ENCODE measurements around the gene LPP.

The LPP gene

DNA sequence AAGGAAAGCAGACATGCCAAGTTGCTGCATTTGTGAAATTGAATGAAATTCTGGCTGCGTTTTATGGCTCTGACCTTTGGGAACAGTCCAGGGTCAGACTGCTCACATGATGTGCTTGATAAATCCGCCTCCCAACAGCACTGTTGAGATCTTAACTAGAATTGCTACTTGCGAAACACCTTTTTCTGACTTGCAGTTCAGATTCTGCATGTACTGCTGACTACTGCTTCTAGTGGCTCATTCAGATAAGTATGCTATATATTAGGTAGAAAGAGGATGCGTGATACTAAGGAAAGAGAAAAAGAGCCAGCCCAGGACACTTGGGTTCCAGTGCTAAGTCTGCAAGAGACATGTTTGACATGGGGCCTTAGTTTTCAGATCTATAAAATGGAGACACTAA, 129.4 kb downstream of the LPP start:
- DNase-seq: no peak

DNA sequence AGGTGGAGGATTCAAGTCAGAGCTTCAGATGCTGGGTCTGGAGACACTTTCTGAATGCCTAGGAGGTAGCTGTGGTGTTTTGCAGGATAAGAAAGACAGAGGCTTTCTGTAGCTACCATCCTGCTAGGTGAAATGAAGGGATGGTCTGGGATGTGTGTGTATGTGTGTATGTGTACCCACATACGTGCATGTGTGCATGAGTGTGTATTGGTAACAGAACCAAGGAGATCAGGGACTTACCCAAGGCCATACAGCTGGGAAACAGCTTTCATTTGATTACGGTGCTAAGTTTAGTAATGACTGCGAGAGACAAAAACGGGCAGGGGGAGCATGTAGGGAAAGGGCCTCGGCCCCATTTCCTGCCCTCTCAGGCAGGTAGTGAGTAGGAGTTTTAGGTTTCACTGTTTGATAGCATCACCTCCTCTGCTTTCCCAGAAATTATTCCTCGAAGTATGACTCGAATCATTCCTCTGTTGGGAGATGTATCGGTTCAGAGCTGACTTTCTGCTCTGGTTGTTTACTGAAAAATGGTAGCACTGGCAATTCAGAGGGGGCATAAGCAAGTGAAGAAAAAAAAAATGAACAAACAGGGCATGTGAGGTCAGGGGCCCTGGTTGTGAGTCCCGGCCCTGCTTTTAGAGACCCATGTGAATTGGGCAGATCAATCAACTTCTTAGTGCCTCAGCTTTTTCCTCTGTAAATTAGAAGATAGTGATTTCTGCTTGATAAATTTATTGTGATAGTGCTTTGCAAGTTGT, 130.7 kb downstream of the LPP start:
- no peak for DNase-seq

DNA sequence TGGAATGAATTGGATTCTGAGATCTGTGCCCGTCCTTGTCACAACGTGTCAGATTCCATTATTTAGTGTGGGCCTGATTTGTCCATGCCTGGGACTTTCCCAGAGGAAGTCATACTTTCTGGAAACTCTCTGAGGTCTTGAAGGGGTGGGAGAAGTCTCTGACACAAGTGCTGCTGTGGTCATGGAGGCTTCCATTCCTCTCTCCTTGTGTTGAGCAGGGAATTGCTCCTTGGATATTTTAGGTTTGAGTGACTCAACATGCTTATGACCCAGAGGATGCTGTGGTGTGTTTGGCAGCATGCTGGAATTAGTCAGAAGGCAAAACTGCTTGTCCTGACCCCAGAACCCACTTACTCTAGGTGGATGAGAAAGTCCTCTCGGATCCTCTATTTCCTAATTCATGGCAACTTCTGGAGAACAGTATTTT, 132.1 kb downstream of the LPP start:
- no peak for DNase-seq

DNA sequence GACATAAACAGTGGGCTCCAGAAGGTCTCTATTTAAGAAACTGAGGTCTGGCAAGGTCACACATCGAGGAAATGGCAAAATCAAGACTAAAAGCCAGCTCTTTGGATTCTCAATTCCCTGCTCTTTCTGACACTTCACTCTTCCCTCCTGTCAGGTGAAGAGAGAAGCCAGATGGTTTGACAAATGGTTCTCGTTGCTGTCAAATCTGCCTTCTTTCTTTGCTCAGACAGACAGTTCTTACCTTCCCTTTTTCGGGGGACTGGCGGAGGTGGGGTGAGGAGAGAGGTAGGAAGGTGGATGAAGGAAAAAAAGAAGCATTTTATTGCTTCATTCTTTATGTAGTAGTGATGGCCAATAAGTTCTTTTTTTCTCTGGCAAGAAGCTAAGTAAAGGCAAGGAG, 133.4 kb downstream of the LPP start:
- no peak for DNase-seq

DNA sequence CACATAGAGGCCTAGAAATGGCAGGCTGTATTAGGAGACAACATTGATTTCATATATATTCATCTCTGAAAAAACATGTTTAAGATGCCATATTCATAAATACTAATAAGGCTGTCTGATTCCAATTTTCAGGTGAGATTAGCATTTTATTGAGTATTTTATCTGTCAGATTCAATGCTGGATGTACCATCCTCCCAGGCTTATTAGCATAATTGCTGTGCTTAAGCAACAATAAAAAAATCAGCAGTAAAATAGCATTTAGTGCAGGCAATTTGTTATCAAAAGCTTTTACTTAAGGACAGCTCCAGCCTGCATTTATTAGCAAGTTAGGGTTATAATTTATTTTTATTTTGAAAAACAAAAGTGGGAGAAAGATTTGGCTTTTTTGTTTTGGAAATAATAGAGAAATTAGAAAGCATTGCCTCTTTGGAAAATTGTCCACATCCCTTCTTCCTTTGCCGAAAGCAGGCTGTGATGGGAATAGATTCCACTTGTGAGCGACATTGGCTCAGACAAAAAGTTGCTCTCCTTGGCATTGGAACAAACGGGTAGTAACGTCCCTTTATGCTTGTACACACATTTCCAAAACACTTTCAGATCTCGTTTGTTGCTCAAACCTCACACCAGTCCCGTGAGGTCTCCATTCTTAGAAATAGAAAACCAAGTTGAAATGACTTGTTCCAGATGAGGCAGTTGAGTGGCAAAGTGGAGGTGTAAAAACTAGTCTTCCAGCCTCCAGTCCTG, 134.0 kb downstream of the LPP start:
- DNase-seq: no peak

DNA sequence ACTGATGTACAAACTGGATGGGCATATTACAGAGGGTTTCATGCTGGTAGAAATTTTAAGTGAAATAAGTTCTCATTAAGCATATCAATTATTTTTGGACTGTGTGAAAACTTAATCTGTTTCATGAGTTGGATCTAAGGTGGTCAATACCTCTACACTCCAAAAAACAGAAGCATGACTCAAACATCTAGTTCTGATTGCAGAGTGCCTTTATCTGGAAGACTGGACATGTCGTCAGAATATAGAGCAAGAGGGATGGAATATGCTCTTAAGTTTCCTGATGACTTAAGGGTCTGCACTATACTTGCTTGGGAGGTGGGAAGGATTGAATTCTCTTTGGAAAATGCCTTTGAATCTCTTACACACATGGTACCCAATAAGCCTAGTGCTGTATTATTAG, 138.3 kb downstream of the LPP start:
- DNase-seq: no peak

DNA sequence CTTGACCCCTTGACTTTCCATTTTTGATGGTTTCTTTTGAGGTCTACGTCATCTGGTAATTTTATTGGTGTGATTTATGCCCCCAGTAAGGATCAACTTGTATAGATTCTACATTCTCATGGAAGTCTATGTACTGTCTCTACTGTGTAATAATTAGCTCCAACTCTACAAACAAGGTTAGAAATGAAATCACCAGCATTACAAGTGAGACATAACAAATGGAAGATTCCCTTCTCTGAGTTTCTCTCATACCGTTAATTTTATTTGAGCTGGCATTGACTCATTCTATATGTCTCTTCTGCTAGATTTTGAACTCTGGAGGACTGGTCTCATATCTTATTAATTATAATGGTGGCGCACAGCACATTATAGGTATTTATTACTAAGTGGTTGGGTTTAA, 138.9 kb downstream of the LPP start:
- no peak for DNase-seq

DNA sequence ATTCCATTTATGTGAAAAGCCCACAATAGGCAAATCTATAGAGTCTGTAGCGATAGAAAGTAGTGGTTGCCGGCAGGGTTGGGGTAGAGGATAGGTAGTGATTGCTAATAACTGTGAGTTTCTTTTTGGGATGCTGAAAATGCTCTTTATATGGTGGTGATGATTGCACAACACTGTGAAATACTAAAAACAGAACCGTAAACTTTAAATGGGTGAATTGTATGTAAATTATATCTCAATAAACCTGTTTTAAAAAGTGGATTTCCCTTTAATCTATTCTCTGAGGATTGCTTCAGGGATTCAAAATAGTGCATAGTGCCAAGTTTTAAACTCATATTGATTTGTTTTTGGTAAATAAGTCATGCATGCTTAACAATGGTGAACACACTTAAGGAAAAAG, 140.2 kb downstream of the LPP start:
- DNase-seq: no peak

DNA sequence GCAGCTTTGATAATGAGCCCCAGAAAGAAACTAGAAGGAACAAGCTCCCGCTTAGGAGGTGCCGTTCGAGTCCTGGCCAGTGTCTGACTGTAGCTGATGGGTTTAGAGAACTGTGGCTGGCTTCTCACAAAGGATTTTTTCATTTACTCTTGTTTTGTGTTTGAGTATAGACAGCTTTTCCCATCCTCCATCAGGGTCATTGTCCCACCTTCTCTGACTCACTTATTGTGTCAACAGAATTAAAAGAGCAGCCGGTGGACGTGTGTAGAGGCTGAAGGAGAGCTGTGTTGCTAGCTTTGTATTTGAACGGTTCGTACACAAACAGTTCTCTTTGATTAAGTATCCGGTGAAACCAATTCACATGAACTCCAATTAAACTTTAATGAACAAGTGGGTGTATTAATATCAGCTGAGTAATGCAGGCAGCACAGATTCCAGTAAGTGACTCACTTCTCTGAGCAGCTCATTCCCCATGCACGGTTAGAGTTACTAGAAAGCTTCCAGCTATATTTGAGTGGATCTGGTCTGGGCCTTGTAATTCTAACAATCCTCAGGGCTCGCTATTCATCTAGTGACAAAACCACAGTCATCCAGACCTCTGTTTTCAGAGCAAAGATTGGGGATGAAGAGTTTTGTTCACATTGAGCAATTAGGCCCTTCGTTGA, 141.0 kb downstream of the LPP start:
- peak; percentile 41 for DNase-seq

DNA sequence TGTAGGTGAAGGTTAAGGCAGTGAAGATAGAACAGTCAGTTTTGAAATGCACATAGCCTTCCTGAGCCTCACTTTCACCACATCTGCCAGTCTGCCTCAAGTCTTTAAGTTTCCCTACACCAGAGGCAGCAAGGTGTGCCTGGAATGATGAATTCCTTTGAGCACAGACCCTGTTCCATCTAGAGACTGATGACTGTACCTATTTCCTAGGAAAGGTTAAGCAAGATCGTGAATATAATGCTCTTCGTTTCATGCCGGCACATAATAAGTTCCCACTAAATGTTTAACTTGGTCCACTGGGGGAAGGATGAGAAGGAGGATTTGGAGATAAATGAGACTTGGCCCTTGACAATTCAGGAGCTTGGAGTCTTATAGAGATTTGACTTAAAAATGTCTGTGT, 141.9 kb downstream of the LPP start:
- DNase-seq: no peak

DNA sequence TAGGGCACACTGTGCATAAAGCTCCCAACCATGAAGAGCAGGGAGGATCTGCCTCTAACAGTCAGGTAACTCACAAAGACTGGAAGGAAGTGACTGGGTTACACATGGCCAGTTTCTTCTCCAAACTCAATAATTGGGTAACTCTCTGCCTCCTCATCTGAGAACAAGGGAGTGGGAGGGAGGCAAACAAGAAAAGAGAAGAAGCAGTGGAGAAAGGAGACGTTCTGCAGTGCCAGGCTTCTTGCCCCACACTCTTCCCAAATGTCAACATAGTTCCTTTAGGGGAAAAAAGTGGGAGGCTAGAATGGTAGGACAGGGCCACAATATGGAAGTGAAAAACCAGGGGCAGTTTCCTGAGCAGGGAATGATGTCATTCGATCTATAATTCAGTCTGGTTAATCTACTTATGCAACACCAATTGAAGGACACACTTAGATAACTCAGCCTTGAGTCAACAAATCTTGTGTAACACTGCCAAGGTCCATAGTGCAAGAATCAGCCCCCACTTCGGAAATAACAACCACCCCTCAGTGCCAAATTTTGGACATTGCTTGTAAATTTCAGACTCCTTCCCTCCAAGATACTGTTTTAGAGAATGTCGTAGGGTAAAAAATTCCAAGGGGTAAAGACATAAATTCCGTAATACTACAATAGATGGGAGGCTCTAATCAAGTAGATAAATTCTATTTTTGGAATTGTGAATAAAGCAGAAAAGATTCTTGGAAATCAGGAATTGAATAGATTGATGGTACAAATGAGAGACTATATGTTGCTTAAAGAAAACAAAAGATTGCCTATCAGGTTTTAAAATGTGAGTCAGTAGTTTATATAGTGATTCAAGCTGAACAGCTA, 143.0 kb downstream of the LPP start:
- no peak for DNase-seq

DNA sequence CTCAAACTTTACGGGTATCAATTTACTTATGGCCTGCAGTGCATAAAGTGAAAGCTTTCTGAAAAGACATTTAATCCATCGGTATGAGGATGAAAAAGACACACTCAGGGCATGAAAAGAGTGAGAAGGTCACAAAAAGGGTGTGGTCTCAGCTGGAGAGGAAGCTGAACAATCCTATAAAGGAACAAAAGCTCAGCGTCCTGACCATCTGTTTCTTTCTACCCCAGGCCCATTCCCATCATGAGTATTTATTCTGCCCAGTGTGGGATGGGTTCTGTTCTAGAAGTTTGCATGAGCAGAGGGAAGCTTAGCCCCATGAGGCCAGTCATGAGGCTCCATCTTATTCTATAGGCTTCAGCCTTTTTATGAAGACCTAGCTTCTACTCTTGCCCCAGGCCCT, 144.6 kb downstream of the LPP start:
- DNase-seq: peak; percentile 46

DNA sequence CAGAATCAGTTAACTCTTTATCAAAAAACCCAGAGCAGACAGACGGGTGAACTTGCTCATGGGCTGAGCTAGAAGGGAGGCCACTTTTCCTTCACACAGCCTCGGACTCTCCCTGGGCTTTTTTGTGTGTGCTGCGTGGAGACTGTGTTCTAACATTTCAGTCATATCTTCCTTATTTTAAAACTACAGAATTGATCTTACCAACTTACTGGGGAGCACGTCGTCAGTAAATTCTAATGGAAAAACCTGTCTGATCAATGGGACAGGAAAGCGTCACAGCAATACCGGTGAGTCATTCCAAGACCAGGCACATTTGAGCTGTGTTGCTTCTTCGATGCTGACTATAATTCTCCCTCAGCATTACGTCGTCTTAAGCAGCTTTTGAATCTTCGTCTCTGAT, 145.1 kb downstream of the LPP start:
- no peak for DNase-seq

DNA sequence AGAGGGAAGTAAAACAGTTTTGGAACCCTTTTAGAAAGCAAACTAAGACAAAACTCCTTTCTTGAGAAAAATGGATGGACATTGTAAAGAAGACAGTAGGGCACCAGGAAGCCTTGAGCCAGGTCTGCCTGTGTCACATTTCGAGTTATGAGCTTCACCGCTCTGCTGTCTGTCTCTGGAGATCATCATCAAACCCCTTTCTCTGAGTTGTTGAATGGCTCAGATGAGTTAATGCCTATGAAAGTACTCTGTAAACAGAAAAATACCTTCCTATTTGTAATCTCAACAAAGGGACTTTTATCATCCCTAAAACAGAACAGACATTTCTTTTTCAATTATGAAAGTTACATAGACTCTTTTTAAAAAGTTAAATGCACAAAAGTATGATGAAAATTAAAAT, 145.8 kb downstream of the LPP start:
- DNase-seq: no peak

DNA sequence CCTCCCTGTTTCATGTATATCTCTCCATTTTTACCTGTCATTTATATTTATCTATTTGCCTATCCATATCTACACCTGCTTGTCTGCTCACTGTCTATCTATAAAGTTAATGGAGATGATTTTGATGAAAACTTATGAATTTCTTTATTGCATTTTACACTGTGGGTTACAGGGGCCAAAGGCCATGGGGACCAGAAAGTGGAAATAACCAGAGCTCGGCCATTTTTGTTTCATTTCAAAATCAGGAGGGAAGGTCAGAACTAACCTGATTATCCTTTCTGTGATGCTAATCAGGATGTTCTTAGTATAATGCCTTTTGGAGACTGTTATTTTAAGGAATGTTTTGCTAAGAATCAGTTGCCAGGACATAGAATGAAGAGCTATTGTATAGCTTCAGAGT, 147.2 kb downstream of the LPP start:
- no peak for DNase-seq

DNA sequence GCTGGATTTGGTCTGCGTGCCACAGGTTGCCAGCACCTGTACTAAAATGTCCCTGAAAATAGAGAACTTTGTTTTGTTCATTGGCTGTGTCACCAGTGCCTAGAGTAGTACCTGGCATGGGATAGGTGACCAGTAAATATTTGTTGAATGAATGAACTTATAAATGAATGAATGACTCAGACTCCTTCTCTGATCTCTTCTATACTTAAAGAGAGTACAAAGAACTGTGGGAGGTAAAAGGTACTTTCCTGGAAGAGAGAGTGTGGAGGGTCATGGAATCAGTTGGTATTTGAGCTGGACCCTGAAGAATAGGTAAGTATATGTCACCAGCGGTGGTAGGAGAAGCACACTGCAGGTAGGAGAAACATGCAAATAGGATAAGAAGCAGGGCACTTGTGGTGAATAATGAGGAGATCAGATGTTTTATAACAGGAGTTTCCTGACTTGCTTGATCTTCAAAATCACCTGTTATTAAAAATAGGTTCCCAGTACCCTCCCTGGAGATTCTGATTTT, 149.4 kb downstream of the LPP start:
- DNase-seq: no peak

DNA sequence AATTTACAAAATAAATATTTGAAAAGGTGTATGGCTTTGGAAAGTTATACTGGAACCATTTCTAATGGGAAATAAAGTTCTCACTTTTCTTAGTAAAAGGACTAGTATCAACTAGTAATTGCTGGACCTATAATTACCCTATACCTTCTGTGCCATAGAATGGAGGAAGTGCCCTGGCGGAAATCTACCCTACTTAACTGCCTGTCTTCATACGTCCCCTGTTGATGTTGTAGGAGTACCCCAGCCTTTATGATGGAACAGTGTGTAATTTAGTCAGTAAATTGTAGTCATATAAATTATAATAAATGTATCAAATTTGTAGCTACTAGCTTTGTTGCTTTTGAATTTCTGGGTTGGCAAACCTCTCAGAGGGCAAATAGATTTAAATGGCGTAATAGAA, 149.9 kb downstream of the LPP start:
- peak; percentile 5 for DNase-seq

DNA sequence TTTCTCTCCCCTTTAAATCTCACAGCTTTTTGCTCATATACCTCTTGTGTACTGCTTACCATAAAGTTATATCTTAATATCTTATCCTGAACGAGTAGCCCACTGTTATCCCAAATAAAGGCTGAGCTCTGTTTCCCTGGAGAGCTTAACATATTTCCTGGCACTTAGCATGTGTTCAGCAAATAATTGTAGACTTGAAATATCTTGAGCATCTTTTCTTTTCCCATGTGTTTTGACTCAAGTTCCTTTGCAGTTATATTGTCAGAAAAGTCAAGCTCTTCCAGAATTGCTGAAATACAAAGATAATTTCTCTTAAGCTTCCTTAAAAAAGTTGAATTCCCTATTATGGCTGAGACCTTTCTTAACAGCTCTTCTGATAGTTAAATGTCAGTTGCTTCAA, 150.5 kb downstream of the LPP start:
- DNase-seq: no peak

DNA sequence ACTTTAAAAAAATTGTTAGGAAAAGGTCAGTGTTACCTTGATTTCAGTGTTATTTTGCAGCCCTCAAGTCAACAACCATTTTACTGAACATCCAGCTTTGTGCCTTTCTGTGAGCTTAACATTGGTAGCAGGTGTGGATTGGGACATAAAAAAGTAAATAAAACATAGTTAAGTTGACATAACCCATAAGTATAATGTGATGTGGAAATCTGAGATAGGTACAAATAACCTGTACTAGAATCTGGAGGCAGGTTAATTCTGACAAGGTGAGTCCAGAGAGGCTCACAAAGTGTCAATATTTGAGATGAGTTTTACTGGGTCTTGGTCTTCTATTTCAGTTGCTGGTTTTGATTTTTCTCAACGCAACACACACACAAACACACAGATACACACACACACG, 151.3 kb downstream of the LPP start:
- DNase-seq: no peak

DNA sequence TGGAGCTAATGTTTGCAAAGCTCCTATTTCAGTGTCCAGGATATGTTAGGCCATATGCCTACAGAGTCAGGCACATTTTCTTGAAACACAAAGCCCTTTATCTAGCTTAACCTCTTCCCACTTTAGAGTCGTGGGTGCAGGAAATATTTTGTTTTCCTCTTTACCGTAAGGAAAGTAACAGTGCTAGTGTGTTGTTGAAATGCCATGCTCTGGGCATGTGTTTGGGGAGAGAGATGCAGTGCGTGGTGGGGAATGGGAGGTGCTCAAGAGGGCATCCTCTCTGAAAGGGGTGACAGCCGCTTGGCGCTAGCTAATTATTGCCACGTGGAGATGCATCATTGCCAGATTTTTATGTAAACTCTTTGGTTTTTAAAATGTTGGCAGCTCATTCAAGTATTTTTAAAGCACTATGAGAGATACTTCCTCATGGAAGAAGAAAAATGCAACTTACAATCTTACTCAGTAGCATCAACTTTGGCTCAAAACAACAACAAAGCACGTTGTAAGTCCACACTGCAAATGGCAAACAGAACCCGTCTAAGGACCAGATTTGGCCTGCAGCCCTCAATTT, 152.6 kb downstream of the LPP start:
- DNase-seq: no peak

DNA sequence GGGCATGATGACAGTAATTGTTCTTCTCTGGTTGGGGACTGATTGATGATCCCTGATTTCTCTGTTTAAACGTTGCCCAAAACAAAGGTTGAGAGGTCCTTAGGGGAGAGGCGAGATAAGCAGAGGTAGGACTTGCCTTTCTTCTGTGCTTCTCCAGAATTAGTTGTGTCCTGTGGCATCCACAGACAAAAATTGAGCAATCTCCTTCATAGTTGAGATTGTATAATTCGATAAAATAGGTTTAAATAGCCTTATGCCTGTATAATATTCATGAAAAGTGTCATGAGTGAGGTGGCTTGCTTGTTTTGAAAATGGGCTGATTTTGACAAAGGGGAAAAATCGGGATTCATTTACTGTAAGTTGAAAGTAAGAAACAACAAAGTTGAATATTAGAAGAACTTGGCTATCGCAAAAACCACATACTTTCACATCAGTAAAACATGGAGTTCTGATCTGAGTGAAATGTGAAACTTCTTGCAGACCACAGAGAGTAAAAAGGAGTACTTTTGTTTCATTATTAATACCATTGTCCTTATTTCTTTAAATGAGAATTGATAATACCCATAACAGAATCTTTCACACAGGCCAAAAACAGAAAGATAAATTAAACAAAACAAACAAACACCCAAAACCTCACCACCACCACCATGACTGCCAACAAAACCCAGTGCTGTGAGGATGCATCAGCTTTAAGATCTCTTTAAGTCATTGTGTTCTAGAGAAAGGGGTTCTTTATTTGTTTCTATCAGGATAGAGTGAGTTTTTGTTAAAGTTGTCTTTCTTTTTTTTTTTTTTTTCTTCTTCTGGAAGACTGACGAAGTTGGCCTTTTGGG, 155.7 kb downstream of the LPP start:
- no peak for DNase-seq

DNA sequence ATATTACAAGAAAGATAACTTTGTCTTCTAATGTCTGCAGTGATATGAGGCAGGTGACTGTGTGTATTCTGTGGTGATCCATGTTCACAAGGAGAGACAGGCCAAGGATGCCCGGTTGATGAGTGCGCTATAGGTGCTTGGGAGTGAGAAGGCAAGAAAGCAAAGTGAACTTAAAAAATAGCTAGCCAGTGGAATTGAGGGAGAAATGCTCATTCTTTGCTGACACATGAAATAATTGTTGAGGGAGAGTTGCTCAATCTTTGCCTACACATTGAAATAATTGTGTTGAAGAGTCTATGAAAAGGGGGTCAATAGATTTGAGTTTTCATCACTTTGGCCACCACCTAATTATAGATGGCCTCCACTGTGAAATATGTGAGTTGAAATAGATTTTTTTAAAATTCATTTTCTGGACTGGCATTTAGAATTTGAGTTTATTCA, 156.3 kb downstream of the LPP start:
- no peak for DNase-seq
